ENCODE results near the gene SERPINB12. TPM values are rescaled to one million over a fixed set of nuclear protein-coding genes. Genes with fewer than 3 reads are reported as not detected.

The SERPINB12 gene
- total RNA-seq, 1 experiment from 2014 or later, result not detected

DNA sequence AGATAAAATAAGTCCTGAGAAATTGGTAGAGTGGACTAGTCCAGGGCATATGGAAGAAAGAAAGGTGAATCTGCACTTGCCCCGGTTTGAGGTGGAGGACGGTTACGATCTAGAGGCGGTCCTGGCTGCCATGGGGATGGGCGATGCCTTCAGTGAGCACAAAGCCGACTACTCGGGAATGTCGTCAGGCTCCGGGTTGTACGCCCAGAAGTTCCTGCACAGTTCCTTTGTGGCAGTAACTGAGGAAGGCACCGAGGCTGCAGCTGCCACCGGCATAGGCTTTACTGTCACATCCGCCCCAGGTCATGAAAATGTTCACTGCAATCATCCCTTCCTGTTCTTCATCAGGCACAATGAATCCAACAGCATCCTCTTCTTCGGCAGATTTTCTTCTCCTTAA lies 54.8 kb downstream of the SERPINB12 start:
- H3K18ac ChIP-seq (ENCODE audit: insufficient read length, low read depth, low read length), result no peak overlapping the region
- H3K4ac ChIP-seq (ENCODE audit: low read depth, low read length), result no peak overlapping the region
- H3K9me3 ChIP-seq (ENCODE audit: control insufficient read depth, low read depth, low read length), result no peaks in the 10 kb centered on the region
- no peaks in the 10 kb centered on the region for H3K4me1 ChIP-seq (ENCODE audit: insufficient read depth, low read length)
- H3K9me3 Mint-ChIP-seq, result peaks cover 0 to 2% of the 10 kb centered on the region in 2 experiments; a peak in 1 of 5 replicates
- no peak overlapping the region for H3K9ac ChIP-seq (ENCODE audit: extremely low read depth, insufficient read length, low read length)
- no peaks in the 10 kb centered on the region for H3K27me3 ChIP-seq (ENCODE audit: insufficient read depth, low read length)
- no peak overlapping the region for H2AFZ ChIP-seq (ENCODE audit: low read length)
- no peak overlapping the region for H2BK120ac ChIP-seq (ENCODE audit: low read depth, low read length, poor library complexity, severe bottlenecking)
- no peak overlapping the region for H3K23ac ChIP-seq (ENCODE audit: insufficient read length, low read depth, low read length)
- TF ChIP-seq, protein P1, sequence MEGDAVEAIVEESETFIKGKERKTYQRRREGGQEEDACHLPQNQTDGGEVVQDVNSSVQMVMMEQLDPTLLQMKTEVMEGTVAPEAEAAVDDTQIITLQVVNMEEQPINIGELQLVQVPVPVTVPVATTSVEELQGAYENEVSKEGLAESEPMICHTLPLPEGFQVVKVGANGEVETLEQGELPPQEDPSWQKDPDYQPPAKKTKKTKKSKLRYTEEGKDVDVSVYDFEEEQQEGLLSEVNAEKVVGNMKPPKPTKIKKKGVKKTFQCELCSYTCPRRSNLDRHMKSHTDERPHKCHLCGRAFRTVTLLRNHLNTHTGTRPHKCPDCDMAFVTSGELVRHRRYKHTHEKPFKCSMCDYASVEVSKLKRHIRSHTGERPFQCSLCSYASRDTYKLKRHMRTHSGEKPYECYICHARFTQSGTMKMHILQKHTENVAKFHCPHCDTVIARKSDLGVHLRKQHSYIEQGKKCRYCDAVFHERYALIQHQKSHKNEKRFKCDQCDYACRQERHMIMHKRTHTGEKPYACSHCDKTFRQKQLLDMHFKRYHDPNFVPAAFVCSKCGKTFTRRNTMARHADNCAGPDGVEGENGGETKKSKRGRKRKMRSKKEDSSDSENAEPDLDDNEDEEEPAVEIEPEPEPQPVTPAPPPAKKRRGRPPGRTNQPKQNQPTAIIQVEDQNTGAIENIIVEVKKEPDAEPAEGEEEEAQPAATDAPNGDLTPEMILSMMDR (conservative IDR thresholded peaks at IDR 0.05), result no peak
- WGBS (ENCODE audit: extremely low coverage, insufficient read length, low lambda C conversion rate), result no CpG with 5 or more reads among the region's 14 CpGs
- no peak overlapping the region for H2BK20ac ChIP-seq (ENCODE audit: low read depth, low read length, poor library complexity, severe bottlenecking)
- H3K27ac Mint-ChIP-seq, result no peak overlapping the region
- H3K27me3 Mint-ChIP-seq (ENCODE audit: low read depth), result no peaks in the 10 kb centered on the region
- DNase-seq, result no peak
- no peak overlapping the region for H4K5ac ChIP-seq (ENCODE audit: insufficient read length, low read depth, low read length)
- no peaks in the 10 kb centered on the region for H3K79me1 ChIP-seq (ENCODE audit: insufficient read depth, low read depth, low read length, poor library complexity, severe bottlenecking)
- no peak overlapping the region for H3K4me3 Mint-ChIP-seq
- no peak overlapping the region for H2BK5ac ChIP-seq (ENCODE audit: insufficient read length, low read length)
- H3K79me2 ChIP-seq (ENCODE audit: insufficient read depth, low read length), result no peaks in the 10 kb centered on the region
- no peak overlapping the region for H3K4me2 ChIP-seq (ENCODE audit: insufficient read depth, insufficient read length, low read length)
- no peaks in the 10 kb centered on the region for H4K20me1 ChIP-seq (ENCODE audit: control insufficient read depth, insufficient read depth, insufficient read length)
- H2AK5ac ChIP-seq (ENCODE audit: insufficient read length, low read length), result no peak overlapping the region
- no peak overlapping the region for H4K8ac ChIP-seq (replicated peaks; ENCODE audit: insufficient read length, low read depth, low read length)
- no peak overlapping the region for H3K14ac ChIP-seq (ENCODE audit: insufficient read depth, low read length)
- H4K91ac ChIP-seq (ENCODE audit: insufficient read length, low read depth, low read length), result no peak overlapping the region
- H3K56ac ChIP-seq (ENCODE audit: insufficient read length, low read depth, low read length), result no peak overlapping the region
- H3K4me1 Mint-ChIP-seq, result peaks cover 4 to 7% of the 10 kb centered on the region in 2 experiments; a peak in 3 of 4 replicates
- H3K23me2 ChIP-seq (ENCODE audit: insufficient read length, low read depth, low read length, poor library complexity, severe bottlenecking), result no peaks in the 10 kb centered on the region
- H3K27ac ChIP-seq (ENCODE audit: insufficient read length, low read depth, low read length), result no peak overlapping the region
- H3T11ph ChIP-seq (ENCODE audit: low read length), result no peak overlapping the region
- no peak overlapping the region for H2BK12ac ChIP-seq (ENCODE audit: insufficient read length, low read depth, low read length)
- H2BK15ac ChIP-seq (ENCODE audit: low read depth, low read length), result no peak overlapping the region
- no peaks in the 10 kb centered on the region for H3K36me3 Mint-ChIP-seq (ENCODE audit: insufficient read depth in 1 of 3, low read depth in 3 of 3)
